ENCODE results near the gene IRAK3.

The IRAK3 gene

GRCh38 chr12:66251049-66251448 is 62.0 kb downstream of the IRAK3 start:
- no peaks in the 10 kb centered on the region for H3K27me3 ChIP-seq (replicated peaks)
- no peaks in the 10 kb centered on the region for H3K36me3 ChIP-seq (replicated peaks)
- DNase-seq: no peak

GRCh38 chr12:66252771-66253170 is 63.8 kb downstream of the IRAK3 start:
- Histone ChIP-seq H3K36me3 (replicated peaks) (no peaks in the 10 kb centered on the region), H3K27me3 (replicated peaks) (no peaks in the 10 kb centered on the region), H3K4me3 (ENCODE audit: low read depth, low read length) (no peak overlapping the region), H3K27ac (no peak overlapping the region)
- in situ Hi-C loops (cut with HindIII; ENCODE audit: low pct_ligation_motif_present, low sequenced_read_pairs): no loop called here
- TF ChIP-seq CTCF (IDR thresholded peaks at IDR 0.05; ENCODE audit: low read depth, low read length, missing control alignments): no peak
- DNase-seq: no peak

More at GRCh38 chr12:66251049-66251448, 62.0 kb downstream of the IRAK3 start:
- TF ChIP-seq CTCF (IDR thresholded peaks at IDR 0.05; ENCODE audit: low read depth, low read length, missing control alignments): no peak
- H3K27ac ChIP-seq: no peak overlapping the region
- in situ Hi-C loops (cut with HindIII; ENCODE audit: low pct_ligation_motif_present, low sequenced_read_pairs): no loop called here
- H3K4me3 ChIP-seq (ENCODE audit: low read depth, low read length): no peak overlapping the region

GRCh38 chr12:66255737-66256136 is 66.7 kb downstream of the IRAK3 start:
- in situ Hi-C loops (cut with HindIII; ENCODE audit: low pct_ligation_motif_present, low sequenced_read_pairs): no loop called here
- H3K27me3 ChIP-seq (replicated peaks): no peaks in the 10 kb centered on the region
- H3K36me3 ChIP-seq (replicated peaks): no peaks in the 10 kb centered on the region
- no peak for DNase-seq
- no peak overlapping the region for H3K4me3 ChIP-seq (ENCODE audit: low read depth, low read length)
- H3K27ac ChIP-seq: no peak overlapping the region
- no peak for TF ChIP-seq CTCF (IDR thresholded peaks at IDR 0.05; ENCODE audit: low read depth, low read length, missing control alignments)

- in situ Hi-C loops (cut with HindIII; ENCODE audit: low pct_ligation_motif_present, low sequenced_read_pairs): no loop called here
- no peak for DNase-seq
- Histone ChIP-seq H3K27ac (no peak overlapping the region), H3K4me3 (ENCODE audit: low read depth, low read length) (no peak overlapping the region), H3K36me3 (replicated peaks) (no peaks in the 10 kb centered on the region), H3K27me3 (replicated peaks) (no peaks in the 10 kb centered on the region)
- TF ChIP-seq CTCF (IDR thresholded peaks at IDR 0.05; ENCODE audit: low read depth, low read length, missing control alignments): no peak
Measured at GRCh38 chr12:66258011-66258410, 69.0 kb downstream of the IRAK3 start.

- DNase-seq: no peak
- H3K27ac ChIP-seq: no peak overlapping the region
- in situ Hi-C loops (cut with HindIII; ENCODE audit: low pct_ligation_motif_present, low sequenced_read_pairs): no loop called here
- no peaks in the 10 kb centered on the region for H3K27me3 ChIP-seq (replicated peaks)
- H3K36me3 ChIP-seq (replicated peaks): no peaks in the 10 kb centered on the region
- no peak for TF ChIP-seq CTCF (IDR thresholded peaks at IDR 0.05; ENCODE audit: low read depth, low read length, missing control alignments)
- H3K4me3 ChIP-seq (ENCODE audit: low read depth, low read length): no peak overlapping the region
Measured at GRCh38 chr12:66262737-66263136, 73.7 kb downstream of the IRAK3 start.

GRCh38 chr12:66268562-66268961 is 79.5 kb downstream of the IRAK3 start:
- in situ Hi-C loops (cut with HindIII; ENCODE audit: low pct_ligation_motif_present, low sequenced_read_pairs): no loop called here
- Histone ChIP-seq H3K4me3 (ENCODE audit: low read depth, low read length) (no peak overlapping the region), H3K36me3 (replicated peaks) (no peaks in the 10 kb centered on the region), H3K27ac (no peak overlapping the region), H3K27me3 (replicated peaks) (peaks cover 2% of the 10 kb centered on the region)
- TF ChIP-seq CTCF (IDR thresholded peaks at IDR 0.05; ENCODE audit: low read depth, low read length, missing control alignments): no peak
- DNase-seq: no peak
